Urinary bladder (tissue), 4 donors: ENCODE data around the gene TPT1. TPM values are rescaled to one million over a fixed set of nuclear protein-coding genes. Genes with fewer than 3 reads are reported as not detected.
A peak's percentile ranks its signal among the peaks of the same experiment; 100 is the strongest.
"Not testable (repeated sequence)": the region's sequence is repeated elsewhere in the genome, so short reads cannot be mapped to it uniquely, and the experiment has no call there.

ENCODE experiments used
- DNase-seq: peaks from one replicate; pipeline ENCODE4 v3.0.0-alpha.2; 2015; ENCODE audit errors: extremely low spot score
- H3K27ac ChIP-seq: one replicate; pipeline ENCODE4 v1.5.1; 2013; ENCODE audit warnings: low read depth, mild to moderate bottlenecking, moderate library complexity
- H3K36me3 ChIP-seq: one replicate; pipeline ENCODE4 v1.6.1; 2013; ENCODE audit warnings: mild to moderate bottlenecking, moderate library complexity; ENCODE audit not compliant: insufficient read depth
- H3K4me1 ChIP-seq: one replicate; pipeline ENCODE4 v1.6.1; 2013; ENCODE audit warnings: mild to moderate bottlenecking, moderate library complexity; ENCODE audit not compliant: insufficient read depth
- H3K4me3 ChIP-seq: one replicate; pipeline ENCODE4 v1.5.1; 2013; ENCODE audit warnings: low read depth, low read length
- WGBS: extraction: QIAGEN DNeasy Blood & Tissue Kit; methylation state at CpG from one replicate; pipeline ENCODE4 v1.1.7; 2013; 5-methylcytosine and 5-hydroxymethylcytosine counted together
- polyA plus RNA-seq: library from polyadenylated mRNA; stranded (reverse); fragments of 200-250 nt; gene quantifications from one replicate; pipeline ENCODE4 v1.2.3, GENCODE V29; 2013
- small RNA-seq: library from RNA; depleted of rRNA; stranded (forward); fragments of <200 nt; gene quantifications from one replicate; pipeline ENCODE3, GENCODE V24; 2014
- total RNA-seq: library from RNA; depleted of rRNA; stranded (reverse); fragments of >200 nt; gene quantifications from one replicate; pipeline ENCODE4 v1.2.3, GENCODE V29; 2014
- donor health status: healthy with polysubstance abuse.
- donor health status: healthy.

The TPT1 gene
- total and polyA plus RNA-seq, 2 donors = 4,976 to 5,644 TPM

DNA sequence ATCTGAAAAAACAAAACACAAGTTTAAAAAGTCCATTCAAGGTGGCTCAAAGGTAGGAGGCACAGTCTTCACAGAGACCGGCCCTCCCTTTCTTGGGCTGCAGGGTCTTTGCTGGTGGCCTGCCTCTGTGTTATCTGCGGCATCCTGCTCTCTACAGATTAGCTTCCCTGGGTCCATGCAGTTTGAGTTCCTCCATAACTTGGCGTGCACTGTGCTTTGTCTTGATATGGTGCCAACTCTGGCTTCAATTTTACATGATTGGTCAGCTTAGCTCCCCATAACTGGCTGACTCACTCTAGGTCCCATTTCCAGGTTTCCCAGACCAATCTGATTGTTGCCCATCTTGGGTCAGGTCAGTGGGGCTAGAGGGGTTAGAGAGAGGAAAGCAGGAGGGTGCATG, 41.8 kb downstream of the TPT1 start:
- H3K4me3 ChIP-seq = no peak overlapping the region
- H3K4me1 ChIP-seq = no peaks in the 10 kb centered on the region
- DNase-seq = no peak
- WGBS = 32% methylated on average over 3 of the region's 3 CpGs
- no peaks in the 10 kb centered on the region for H3K36me3 ChIP-seq
- H3K27ac ChIP-seq = no peak overlapping the region

DNA sequence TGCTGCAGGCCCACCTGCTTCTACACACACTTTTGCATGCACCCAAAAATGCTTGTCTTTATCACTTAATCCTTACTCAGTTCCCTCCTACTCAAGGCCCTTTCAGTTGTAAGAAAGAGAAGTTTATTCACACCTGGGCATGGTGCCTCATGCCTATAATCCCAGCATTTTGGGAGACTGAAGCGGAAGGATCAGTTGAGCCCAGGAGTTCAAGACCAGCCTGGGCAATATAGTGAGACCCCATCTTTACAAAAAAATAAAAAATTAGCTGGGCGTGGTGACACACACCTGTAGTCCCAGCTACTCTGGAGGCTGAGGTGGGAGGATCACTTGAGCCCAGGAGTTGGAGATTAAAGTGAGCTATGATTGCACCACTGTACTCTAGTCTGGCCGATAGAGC, 42.4 kb downstream of the TPT1 start:
- H3K27ac ChIP-seq, H3K4me3 ChIP-seq, DNase-seq, H3K36me3 ChIP-seq, H3K4me1 ChIP-seq: not testable (repeated sequence)
- WGBS = 95% methylated on average over 3 of the region's 3 CpGs

DNA sequence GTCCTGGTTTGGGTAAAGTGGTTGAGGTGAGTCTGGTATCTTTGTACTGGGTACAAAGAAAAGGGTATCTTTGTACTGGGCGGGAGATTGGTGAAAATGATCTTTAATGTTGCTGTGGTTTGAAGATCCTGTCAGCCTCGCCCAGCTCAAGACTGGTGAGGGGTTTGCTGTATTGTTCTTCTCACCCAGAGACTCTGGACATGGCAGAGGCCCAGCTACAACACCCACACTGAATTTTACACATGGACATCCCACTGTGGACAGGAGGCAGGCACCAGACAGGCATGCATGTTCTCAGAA, 42.8 kb downstream of the TPT1 start:
- no peak overlapping the region for H3K27ac ChIP-seq

GRCh38 chr13:45297456-45298205, 43.4 kb downstream of the TPT1 start:
- Histone ChIP-seq H3K4me3 (no peak overlapping the region), H3K4me1 (no peaks in the 10 kb centered on the region), H3K27ac (no peak overlapping the region), H3K36me3 (no peaks in the 10 kb centered on the region)
- 84% methylated on average over 7 of the region's 7 CpGs for WGBS
- DNase-seq = no peak

More for the DNA sequence above, 42.8 kb downstream of the TPT1 start:
- Histone ChIP-seq H3K4me3 (no peak overlapping the region), H3K4me1 (no peaks in the 10 kb centered on the region), H3K36me3 (no peaks in the 10 kb centered on the region)
- no peak for DNase-seq
- WGBS = 86% methylated on average over 2 of the region's 2 CpGs

- no peak overlapping the region for H3K4me3 ChIP-seq
- H3K4me1 ChIP-seq = no peaks in the 10 kb centered on the region
- H3K36me3 ChIP-seq = no peaks in the 10 kb centered on the region
- DNase-seq = no peak
- H3K27ac ChIP-seq = no peak overlapping the region
These were observed 44.7 kb downstream of the TPT1 start for GRCh38 chr13:45296259-45296658.

DNA sequence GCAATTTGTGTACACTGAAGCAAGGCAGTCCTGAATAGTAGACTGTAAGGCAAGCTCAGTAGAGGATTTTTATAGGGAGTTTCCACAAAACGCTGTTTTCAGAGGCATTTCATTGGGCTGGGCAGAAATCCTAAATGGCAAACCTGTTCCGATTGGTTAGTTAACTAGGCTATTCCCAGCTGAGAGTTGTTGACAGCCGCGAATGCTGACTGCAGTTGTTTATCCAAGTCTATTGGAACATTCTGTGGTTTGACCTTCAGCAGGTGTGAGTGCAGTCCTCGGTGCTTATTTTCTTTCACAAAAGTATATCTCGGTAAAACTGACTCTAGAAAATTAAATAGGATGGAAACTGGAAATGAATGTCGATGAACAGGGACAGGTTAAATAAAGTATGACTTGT, 45.4 kb downstream of the TPT1 start:
- no peak overlapping the region for H3K4me3 ChIP-seq
- H3K36me3 ChIP-seq = no peaks in the 10 kb centered on the region
- no peaks in the 10 kb centered on the region for H3K4me1 ChIP-seq
- 59% methylated on average over 7 of the region's 7 CpGs for WGBS
- no peak for DNase-seq
- no peak overlapping the region for H3K27ac ChIP-seq

GRCh38 chr13:45292176-45292575, 48.8 kb downstream of the TPT1 start:
- Histone ChIP-seq H3K27ac (no peak overlapping the region), H3K4me1 (no peaks in the 10 kb centered on the region), H3K36me3 (no peaks in the 10 kb centered on the region), H3K4me3 (no peak overlapping the region)
- 100% methylated on average over 1 of the region's 1 CpG for WGBS
- DNase-seq = no peak

- 88% methylated on average over 3 of the region's 3 CpGs for WGBS
- Histone ChIP-seq H3K27ac (no peak overlapping the region), H3K4me3 (no peak overlapping the region), H3K4me1 (no peaks in the 10 kb centered on the region), H3K36me3 (no peaks in the 10 kb centered on the region)
- no peak for DNase-seq
These were observed 50.9 kb downstream of the TPT1 start for GRCh38 chr13:45289936-45290563.

Small RNA genes lying within 50 kb of the gene (small RNA-seq; reads per million reads assigned to genes)
- 49.5 reads per million, percentile 96 among the genes with 10 or more reads in this experiment for gene SNORA31

Other genes starting within 250 kb of the TPT1 start
- gene GTF2F2, start 220.7 kb downstream of the TPT1 start, total RNA-seq = 30.7 TPM
- gene GTF2F2, start 220.7 kb downstream of the TPT1 start, polyA plus RNA-seq = 21.3 TPM
- gene KCTD4, start 140.1 kb downstream of the TPT1 start, total RNA-seq = 0.26 TPM
- gene KCTD4, start 140.1 kb downstream of the TPT1 start, polyA plus RNA-seq = 0.04 TPM
- 11.9 TPM for gene SLC25A30, start 77.2 kb upstream of the TPT1 start, total RNA-seq
- 9.0 TPM for gene SLC25A30, start 77.2 kb upstream of the TPT1 start, polyA plus RNA-seq
- 70.4 TPM for gene COG3, start 123.8 kb upstream of the TPT1 start, total RNA-seq
- gene COG3, start 123.8 kb upstream of the TPT1 start, polyA plus RNA-seq = 16.9 TPM